ENCODE measurements around the gene PPP1R1C. TPM values are rescaled to one million over a fixed set of nuclear protein-coding genes. Genes with fewer than 3 reads are reported as not detected.

PPP1R1C gene
- total RNA-seq, 1 donor from 2014 or later: not detected

DNA sequence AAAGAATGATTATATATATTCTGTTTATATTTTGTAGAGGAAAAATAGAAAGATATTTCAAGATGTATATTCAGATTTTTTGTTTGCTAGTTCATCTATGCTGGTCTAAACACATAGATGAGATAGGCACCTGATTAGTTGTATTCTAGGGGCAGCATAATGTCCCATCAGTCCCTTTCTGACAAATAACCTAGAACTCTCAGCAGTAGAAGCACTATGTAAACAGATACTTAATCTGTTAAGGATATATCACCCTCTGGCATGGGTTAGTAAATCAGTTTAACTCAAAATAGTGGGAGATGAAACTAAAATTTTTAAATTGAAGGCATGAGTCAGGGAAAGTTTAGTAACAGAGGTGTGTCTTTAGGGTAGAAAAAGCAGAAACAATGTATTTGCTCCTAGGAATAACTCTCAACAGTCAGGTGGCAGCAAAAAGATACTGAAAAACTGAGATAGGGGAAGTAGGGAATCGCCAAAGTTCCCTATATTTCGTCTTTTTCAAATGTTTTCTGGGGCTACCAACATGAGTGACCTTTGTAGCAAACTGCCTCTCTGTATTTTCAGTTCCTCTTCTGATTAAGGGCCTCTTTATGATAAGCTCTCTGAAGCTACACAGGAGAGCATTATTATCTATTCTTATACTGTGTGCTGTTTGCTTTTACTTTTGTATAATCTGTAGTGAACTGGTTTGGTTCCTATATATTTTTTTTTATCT, 5.7 kb downstream of the PPP1R1C start:
- TF ChIP-seq CTCF (IDR thresholded peaks at IDR 0.05) (no peak), POLR2AphosphoS5 (IDR thresholded peaks at IDR 0.05; ENCODE audit: insufficient read depth in 1 of 2, low read depth in 1 of 2) (no peak), POLR2A (IDR thresholded peaks at IDR 0.05) (no peak)
- no peaks in the 10 kb centered on the region for H3K9me3 ChIP-seq
- H3K36me3 ChIP-seq: no peaks in the 10 kb centered on the region
- no peak overlapping the region for H3K4me3 ChIP-seq
- no peak for DNase-seq (ENCODE audit: extremely low spot score in 2 of 2)
- intact Hi-C loops (cut with DNase I): no loop called here
- H3K27me3 ChIP-seq: no peaks in the 10 kb centered on the region
- H3K4me1 ChIP-seq: no peaks in the 10 kb centered on the region
- H3K27ac ChIP-seq: no peak overlapping the region

DNA sequence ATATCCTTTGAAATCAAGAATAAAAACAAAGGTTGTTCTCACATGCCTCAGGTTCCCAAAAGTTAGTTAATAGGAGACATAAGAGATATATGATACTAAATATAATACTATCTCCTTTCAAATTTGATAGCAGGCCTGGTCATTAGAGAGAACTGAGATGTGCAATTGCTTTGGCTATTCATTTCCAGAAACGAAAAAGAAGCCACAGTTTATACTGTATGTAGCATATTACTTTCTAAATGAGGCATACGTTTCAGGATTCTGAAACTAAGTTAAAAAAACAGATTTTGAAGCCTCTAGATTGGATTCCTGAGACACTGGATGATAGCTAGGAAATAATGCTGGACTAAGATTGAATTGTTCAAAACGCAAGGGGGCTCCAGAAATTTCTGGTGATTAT, 7.1 kb downstream of the PPP1R1C start:
- Histone ChIP-seq H3K27me3 (no peaks in the 10 kb centered on the region), H3K27ac (no peak overlapping the region), H3K9me3 (no peaks in the 10 kb centered on the region), H3K36me3 (no peaks in the 10 kb centered on the region), H3K4me3 (no peak overlapping the region), H3K4me1 (no peaks in the 10 kb centered on the region)
- intact Hi-C loops (cut with DNase I): no loop called here
- no peak for DNase-seq (ENCODE audit: extremely low spot score in 2 of 2)
- no peak for TF ChIP-seq POLR2AphosphoS5 (IDR thresholded peaks at IDR 0.05; ENCODE audit: insufficient read depth in 1 of 2, low read depth in 1 of 2)
- no peak for TF ChIP-seq POLR2A (IDR thresholded peaks at IDR 0.05)
- no peak for TF ChIP-seq CTCF (IDR thresholded peaks at IDR 0.05)

- no peaks in the 10 kb centered on the region for H3K9me3 ChIP-seq
- no peak for DNase-seq (ENCODE audit: extremely low spot score in 2 of 2)
- intact Hi-C loops (cut with DNase I): no loop called here
- no peak overlapping the region for H3K27ac ChIP-seq
- TF ChIP-seq CTCF (IDR thresholded peaks at IDR 0.05): no peak
- no peak for TF ChIP-seq POLR2A (IDR thresholded peaks at IDR 0.05)
- no peak for TF ChIP-seq POLR2AphosphoS5 (IDR thresholded peaks at IDR 0.05; ENCODE audit: insufficient read depth in 1 of 2, low read depth in 1 of 2)
- H3K4me3 ChIP-seq: no peak overlapping the region
- H3K36me3 ChIP-seq: no peaks in the 10 kb centered on the region
- no peaks in the 10 kb centered on the region for H3K4me1 ChIP-seq
- no peaks in the 10 kb centered on the region for H3K27me3 ChIP-seq
These were observed 9.6 kb downstream of the PPP1R1C start for GRCh38 chr2:181995289-181995688.

- Histone ChIP-seq H3K27ac (no peak overlapping the region), H3K9me3 (no peaks in the 10 kb centered on the region), H3K4me3 (no peak overlapping the region), H3K36me3 (no peaks in the 10 kb centered on the region), H3K4me1 (no peaks in the 10 kb centered on the region), H3K27me3 (no peaks in the 10 kb centered on the region)
- DNase-seq (ENCODE audit: extremely low spot score in 2 of 2): no peak
- intact Hi-C loops (cut with DNase I): no loop called here
- TF ChIP-seq POLR2AphosphoS5 (IDR thresholded peaks at IDR 0.05; ENCODE audit: insufficient read depth in 1 of 2, low read depth in 1 of 2): no peak
- no peak for TF ChIP-seq POLR2A (IDR thresholded peaks at IDR 0.05)
- TF ChIP-seq CTCF (IDR thresholded peaks at IDR 0.05): no peak
These were observed 12.6 kb downstream of the PPP1R1C start for GRCh38 chr2:181998041-181998835.

Data from vagina (tissue), 2 donors.